RWPE1 (cell line): Measurements from ENCODE around the gene MVD.

Experiments used
- CTCF ChIA-PET: fragments of 350-600 bp; sonication (Branson Sonifier 250); formaldehyde crosslinking; extraction: SDS; loops from one replicate; lab custom pipeline; 2021; lab: Yijun Ruan, JAX
- POLR2A ChIA-PET: fragments of 400-600 bp; formaldehyde crosslinking; extraction: SDS; loops from one replicate; lab custom pipeline; 2020; ENCODE audit warnings: antibody characterized with exemption; ENCODE audit not compliant: low non-redundant PET; lab: Yijun Ruan, JAX
- DNase-seq: peaks from one replicate; pipeline ENCODE4 v3.0.0; 2012; ENCODE audit warnings: low spot score
- H3K27ac ChIP-seq: fragments of 450-650 bp; 2 replicates; pipeline ENCODE4 v1.5.1; 2017
- CTCF ChIP-seq: fragments of 450-650 bp; conservative IDR thresholded peaks from 2 replicates; pipeline ENCODE4 v1.5.1; 2017; ENCODE audit warnings: low read depth, mild to moderate bottlenecking

The MVD gene

GRCh38 chr16:88606148-88606757 is 56.6 kb downstream of the MVD start:
- DNase-seq: no peak
- CTCF ChIA-PET: no interaction called here
- no peak overlapping the region for H3K27ac ChIP-seq
- TF ChIP-seq CTCF: no peak
- POLR2A ChIA-PET: no interaction called here

- no peak for DNase-seq
- CTCF ChIA-PET: no interaction called here
- H3K27ac ChIP-seq: no peak overlapping the region
- POLR2A ChIA-PET: no interaction called here
- TF ChIP-seq CTCF: no peak
These were observed 57.4 kb downstream of the MVD start for GRCh38 chr16:88605186-88606147.

GRCh38 chr16:88602091-88602490 is 60.8 kb downstream of the MVD start:
- H3K27ac ChIP-seq: peak overlapping the region; percentile 28
- no peak for DNase-seq
- CTCF ChIA-PET: interaction anchor here (0.6 to 0.7 kb wide), 3 partner anchors 24 to 141 kb away, joined by 3 to 7 read pairs (median 4); no protein-coding TSS in a partner anchor
- TF ChIP-seq CTCF: no peak
- POLR2A ChIA-PET: interaction anchor here (0.5 kb wide), 1 partner anchor 64 kb away, joined by 4 read pairs; no protein-coding TSS in a partner anchor
